IPS-NIHi7 (cell line): Measurements from ENCODE around the gene RBBP8NL.

Experiments
- DNase-seq: peaks from one replicate; pipeline ENCODE4 v3.0.0; 2012; ENCODE audit warnings: mixed read lengths; ENCODE audit errors: extremely low spot score

RBBP8NL gene

DNA sequence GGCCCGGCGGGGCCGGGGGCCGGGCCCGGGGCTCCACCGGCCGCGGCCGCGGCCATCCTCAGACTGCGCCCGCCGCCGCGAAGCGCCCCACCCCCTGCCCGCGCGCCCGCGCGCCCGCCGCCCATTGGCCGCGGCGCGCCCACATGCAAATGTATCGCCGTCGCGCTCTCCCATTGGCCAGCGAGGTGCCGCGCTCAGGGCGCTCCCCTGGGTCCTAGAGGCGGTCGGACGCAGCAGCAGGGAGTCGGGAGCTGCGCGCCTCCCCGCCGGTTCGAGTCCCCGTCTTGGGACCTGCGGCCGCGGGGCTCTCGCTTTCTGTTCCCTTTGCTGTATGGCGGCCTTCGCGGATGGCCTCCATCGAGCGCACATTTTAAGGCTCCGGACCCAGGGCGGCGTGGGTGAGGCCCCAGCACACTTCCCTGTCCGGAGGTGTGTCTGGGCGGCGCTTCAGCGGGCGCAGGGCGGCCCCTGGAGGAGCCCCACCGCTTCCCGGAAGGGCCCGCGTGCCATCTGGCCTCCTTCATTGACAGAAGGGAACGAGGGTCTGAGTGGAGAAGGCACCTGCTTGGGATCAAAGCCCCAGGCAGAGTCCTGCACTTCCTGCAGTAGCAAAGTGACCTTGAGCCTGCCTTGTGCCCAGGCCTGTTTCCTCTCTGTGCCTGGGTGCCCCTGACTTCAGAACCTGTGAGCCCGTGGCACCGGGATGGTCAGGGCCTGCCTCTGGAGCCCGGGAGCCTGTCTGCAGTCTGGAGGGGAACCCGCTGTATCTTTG, 19.9 kb downstream of the RBBP8NL start, which contains the start of gene CABLES2:
Gene CABLES2, minus strand, starts transcription at position 65 of the 772 bp plus-strand sequence. Its CDS starts 9 bp downstream, at position 56.
- peak; percentile 97 for DNase-seq

DNA sequence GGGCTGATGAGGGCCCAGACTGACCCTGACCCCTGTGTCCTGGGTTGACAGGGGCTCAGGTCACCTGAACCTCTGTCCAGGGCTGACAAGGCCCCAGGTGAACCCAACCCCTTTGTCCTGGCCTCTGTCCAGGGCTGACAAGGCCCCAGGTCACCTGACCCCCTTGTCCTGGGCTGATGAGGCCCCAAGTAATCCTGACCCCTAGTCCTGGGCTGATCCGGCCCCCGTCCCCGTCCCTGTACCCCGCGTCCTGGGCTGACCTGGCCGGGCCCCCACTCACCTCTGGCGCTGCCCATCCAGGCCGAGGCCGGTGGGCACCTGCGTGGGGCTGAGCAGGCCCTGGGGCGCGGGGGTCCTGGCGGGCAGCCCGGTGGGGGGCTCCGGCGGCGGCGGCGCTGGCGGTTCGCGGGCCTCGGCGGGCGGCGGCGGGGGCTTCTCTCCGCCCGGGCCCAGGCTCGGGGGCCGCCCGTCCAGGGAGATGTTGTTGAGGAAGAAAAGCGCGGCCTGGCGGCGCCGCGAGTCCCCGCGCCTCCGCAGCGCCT, 20.6 kb downstream of the RBBP8NL start:
- no peak for DNase-seq

DNA sequence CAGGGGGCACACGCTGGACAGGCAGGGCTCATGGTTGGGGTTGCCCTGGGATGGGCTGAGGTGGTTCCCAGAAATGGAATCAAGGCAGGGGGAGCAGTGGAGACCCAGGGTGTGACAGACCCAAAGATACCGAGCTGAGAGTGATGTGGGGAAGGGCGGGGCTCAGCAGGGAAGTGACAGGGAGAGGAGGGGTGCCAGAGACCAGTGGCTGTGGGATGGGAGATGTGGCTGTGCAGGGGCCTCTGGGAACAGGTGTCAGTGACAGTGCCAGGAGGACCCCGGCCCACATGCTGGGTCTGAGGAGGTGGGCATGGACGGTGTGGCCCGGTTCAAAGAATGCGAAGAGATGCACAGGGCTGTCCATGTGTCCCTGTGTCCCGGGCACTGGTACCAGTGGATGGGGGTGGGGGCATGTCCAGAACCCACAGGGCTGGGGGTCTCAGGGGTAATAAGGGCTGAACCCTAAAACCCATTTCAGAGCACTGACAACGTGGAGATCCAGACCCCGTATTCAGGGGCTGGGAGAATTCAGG, 21.3 kb downstream of the RBBP8NL start:
- no peak for DNase-seq

- DNase-seq, result peak; percentile 67
Measured at GRCh38 chr20:62405108-62405980, 22.0 kb downstream of the RBBP8NL start.

- DNase-seq, result no peak
Measured at GRCh38 chr20:62404761-62405107, 22.6 kb downstream of the RBBP8NL start.

GRCh38 chr20:62404112-62404665, 23.1 kb downstream of the RBBP8NL start:
- no peak for DNase-seq

DNA sequence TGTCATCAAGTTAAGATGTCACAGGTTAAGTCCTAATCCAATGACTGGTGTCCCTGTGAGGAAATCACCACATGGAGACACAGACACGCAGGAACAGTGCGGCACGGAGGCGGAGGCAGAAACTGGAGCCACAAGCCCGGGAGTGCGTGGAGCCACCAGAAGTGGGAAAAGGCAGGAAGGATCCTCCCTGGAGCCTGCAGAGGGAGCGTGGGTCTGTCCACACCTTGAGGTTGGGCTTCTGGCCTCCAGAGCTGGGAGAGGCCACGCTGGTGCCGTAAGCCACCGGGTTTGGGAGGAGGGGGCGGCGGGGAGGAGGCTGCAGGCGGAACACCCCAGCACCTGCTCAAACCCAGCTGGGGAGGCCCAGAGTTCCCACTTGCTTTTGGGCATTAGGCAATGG, 24.0 kb downstream of the RBBP8NL start:
- DNase-seq, result no peak

GRCh38 chr20:62402456-62403150, 24.7 kb downstream of the RBBP8NL start:
- no peak for DNase-seq

GRCh38 chr20:62401331-62401779, 26.0 kb downstream of the RBBP8NL start:
- DNase-seq, result peak; percentile 90

GRCh38 chr20:62400541-62400940, 26.8 kb downstream of the RBBP8NL start:
- DNase-seq, result no peak

GRCh38 chr20:62400021-62400420, 27.3 kb downstream of the RBBP8NL start:
- DNase-seq, result no peak

- DNase-seq, result no peak
Measured at GRCh38 chr20:62398120-62398821, 29.1 kb downstream of the RBBP8NL start.

- no peak for DNase-seq
Measured at GRCh38 chr20:62396367-62397239, 30.7 kb downstream of the RBBP8NL start.

DNA sequence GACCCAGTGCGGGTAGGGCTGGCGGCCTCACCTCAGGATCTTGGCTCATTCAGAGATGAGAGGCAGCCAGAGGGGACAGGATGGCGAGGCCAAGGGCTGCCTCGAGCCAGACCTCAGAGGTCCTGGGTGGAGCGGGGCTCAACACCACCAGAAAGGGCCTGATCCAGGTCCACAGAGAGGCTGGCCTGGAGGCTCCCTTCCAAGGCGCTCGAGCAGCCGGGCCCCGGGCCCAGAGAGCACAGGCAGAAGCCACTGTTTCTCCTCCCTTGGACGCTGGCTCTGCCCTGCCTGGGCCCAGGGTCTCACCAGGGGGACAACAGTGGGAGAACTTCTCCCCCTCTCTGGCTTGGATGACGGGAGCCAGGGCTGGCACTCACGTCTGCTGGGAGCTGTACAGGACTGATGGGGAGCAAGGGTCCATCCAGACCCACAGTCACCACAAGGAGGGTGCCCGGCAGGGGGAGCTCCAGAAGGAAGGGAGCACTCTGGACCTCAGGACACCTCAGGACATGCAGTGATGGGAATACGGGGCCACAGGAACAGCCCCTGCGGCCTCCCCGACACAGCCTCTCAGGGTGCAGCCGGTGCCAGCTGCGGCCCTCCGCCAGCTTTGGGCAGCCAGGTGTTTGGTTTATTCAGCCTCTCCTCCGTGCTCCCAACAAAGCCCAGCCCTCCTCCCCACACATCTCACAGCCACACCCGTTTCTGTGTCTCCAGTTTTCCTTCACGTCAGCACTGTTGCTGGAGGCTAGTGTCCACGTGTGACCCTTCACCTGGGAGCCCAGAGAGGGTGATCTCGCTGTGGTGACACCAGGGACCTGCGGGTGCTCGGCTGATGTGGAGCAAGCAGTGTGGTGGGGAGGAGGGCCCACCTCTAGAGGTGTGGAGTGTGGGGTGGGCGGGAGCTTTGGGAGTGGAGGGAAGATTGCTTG, 31.8 kb downstream of the RBBP8NL start:
- no peak for DNase-seq

- no peak for DNase-seq
Measured at GRCh38 chr20:62394248-62395245, 32.8 kb downstream of the RBBP8NL start.

GRCh38 chr20:62393830-62394229, 33.5 kb downstream of the RBBP8NL start:
- no peak for DNase-seq

- no peak for DNase-seq
Measured at GRCh38 chr20:62393335-62393665, 34.0 kb downstream of the RBBP8NL start.
